ENCODE measurements around the gene CCDC50. TPM values are rescaled to one million over a fixed set of nuclear protein-coding genes. Genes with fewer than 3 reads are reported as not detected.

CCDC50 gene
- total RNA-seq, 1 donor from 2014 or later: 58.7 TPM

GRCh38 chr3:191358929-191359328, 29.7 kb downstream of the CCDC50 start:
- Histone ChIP-seq H3K27ac (no peak overlapping the region), H3K4me1 (peaks cover 16% of the 10 kb centered on the region), H3K4me3 (no peak overlapping the region), H3K27me3 (no peaks in the 10 kb centered on the region), H3K9me3 (no peaks in the 10 kb centered on the region), H3K36me3 (peaks cover 0 to 48% of the 10 kb centered on the region in 2 donors)
- intact Hi-C loops (cut with DNase I): no loop called here
- DNase-seq (ENCODE audit: extremely low spot score in 2 of 2): no peak
- TF ChIP-seq POLR2A (IDR thresholded peaks at IDR 0.05) (no peak), POLR2AphosphoS5 (IDR thresholded peaks at IDR 0.05; ENCODE audit: insufficient read depth in 1 of 2, low read depth in 1 of 2) (no peak), CTCF (IDR thresholded peaks at IDR 0.05) (no peak)

GRCh38 chr3:191360620-191361019, 31.4 kb downstream of the CCDC50 start:
- no peak for DNase-seq (ENCODE audit: extremely low spot score in 2 of 2)
- TF ChIP-seq POLR2AphosphoS5 (IDR thresholded peaks at IDR 0.05; ENCODE audit: insufficient read depth in 1 of 2, low read depth in 1 of 2): no peak
- TF ChIP-seq POLR2A (IDR thresholded peaks at IDR 0.05): no peak
- TF ChIP-seq CTCF (IDR thresholded peaks at IDR 0.05): no peak
- intact Hi-C loops (cut with DNase I): no loop called here
- peaks cover 0 to 55% of the 10 kb centered on the region in 2 donors for H3K36me3 ChIP-seq
- no peaks in the 10 kb centered on the region for H3K27me3 ChIP-seq
- H3K9me3 ChIP-seq: no peaks in the 10 kb centered on the region
- peaks cover 16% of the 10 kb centered on the region for H3K4me1 ChIP-seq
- no peak overlapping the region for H3K27ac ChIP-seq
- H3K4me3 ChIP-seq: no peak overlapping the region

DNA sequence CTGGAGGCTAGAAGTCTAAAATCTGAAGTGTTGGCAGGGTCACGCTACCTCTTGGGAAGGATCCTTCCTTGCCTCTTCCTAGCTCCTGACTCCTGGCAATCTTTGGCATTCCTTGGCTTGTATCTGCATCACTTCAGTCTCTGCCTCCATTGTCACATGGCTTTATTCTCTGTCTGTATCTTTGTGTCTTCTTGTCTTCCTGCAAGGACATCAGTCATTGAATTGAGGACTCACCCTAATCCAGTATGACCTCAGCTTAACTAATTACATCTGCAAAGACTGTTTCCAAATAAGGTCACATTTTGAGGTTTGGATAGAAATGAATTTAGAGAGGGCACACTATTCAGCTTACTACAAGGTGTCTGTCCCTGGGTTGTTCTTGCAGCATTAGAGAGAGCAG, 32.3 kb downstream of the CCDC50 start:
- Histone ChIP-seq H3K9me3 (no peaks in the 10 kb centered on the region), H3K27me3 (no peaks in the 10 kb centered on the region), H3K4me3 (no peak overlapping the region), H3K4me1 (peaks cover 11% of the 10 kb centered on the region), H3K27ac (no peak overlapping the region), H3K36me3 (peaks cover 0 to 55% of the 10 kb centered on the region in 2 donors)
- DNase-seq (ENCODE audit: extremely low spot score in 2 of 2): no peak
- intact Hi-C loops (cut with DNase I): no loop called here
- no peak for TF ChIP-seq CTCF (IDR thresholded peaks at IDR 0.05)
- no peak for TF ChIP-seq POLR2AphosphoS5 (IDR thresholded peaks at IDR 0.05; ENCODE audit: insufficient read depth in 1 of 2, low read depth in 1 of 2)
- TF ChIP-seq POLR2A (IDR thresholded peaks at IDR 0.05): no peak

GRCh38 chr3:191362037-191362436, 32.8 kb downstream of the CCDC50 start:
- no peak for DNase-seq (ENCODE audit: extremely low spot score in 2 of 2)
- Histone ChIP-seq H3K4me1 (peaks cover 5% of the 10 kb centered on the region), H3K4me3 (no peak overlapping the region), H3K36me3 (peaks cover 0 to 55% of the 10 kb centered on the region in 2 donors), H3K27ac (no peak overlapping the region), H3K27me3 (no peaks in the 10 kb centered on the region), H3K9me3 (no peaks in the 10 kb centered on the region)
- intact Hi-C loops (cut with DNase I): no loop called here
- TF ChIP-seq POLR2A (IDR thresholded peaks at IDR 0.05): no peak
- TF ChIP-seq POLR2AphosphoS5 (IDR thresholded peaks at IDR 0.05; ENCODE audit: insufficient read depth in 1 of 2, low read depth in 1 of 2): no peak
- no peak for TF ChIP-seq CTCF (IDR thresholded peaks at IDR 0.05)

DNA sequence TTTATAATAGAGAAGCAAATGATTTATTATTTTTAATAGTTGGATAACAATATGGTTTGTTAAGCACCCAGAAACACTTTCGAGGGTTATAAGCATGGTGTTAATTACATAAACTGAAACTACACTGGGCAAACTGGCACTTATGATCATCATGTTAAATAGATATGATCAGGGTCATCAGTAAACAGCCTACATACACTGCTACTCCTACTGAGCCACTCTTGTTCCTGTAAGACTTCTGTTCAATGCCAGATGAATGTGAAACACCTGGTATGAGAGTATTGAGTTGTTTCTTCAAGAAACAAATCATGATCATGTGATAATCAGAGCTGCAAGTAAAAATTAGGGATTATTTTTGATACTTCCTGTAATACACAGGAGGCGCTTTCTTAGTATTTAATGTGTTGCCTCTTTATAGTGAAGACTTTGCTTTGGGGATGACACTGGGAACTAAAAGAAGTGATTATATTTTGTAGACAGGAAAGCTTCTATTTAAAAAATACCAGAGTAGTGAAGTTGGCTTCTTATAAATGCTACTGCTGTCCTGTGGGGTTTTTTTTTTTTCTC, 33.4 kb downstream of the CCDC50 start:
- Histone ChIP-seq H3K4me3 (no peak overlapping the region), H3K9me3 (no peaks in the 10 kb centered on the region), H3K27me3 (no peaks in the 10 kb centered on the region), H3K4me1 (no peaks in the 10 kb centered on the region), H3K27ac (no peak overlapping the region), H3K36me3 (peaks cover 0 to 55% of the 10 kb centered on the region in 2 donors)
- TF ChIP-seq POLR2A (IDR thresholded peaks at IDR 0.05) (no peak), CTCF (IDR thresholded peaks at IDR 0.05) (no peak), POLR2AphosphoS5 (IDR thresholded peaks at IDR 0.05; ENCODE audit: insufficient read depth in 1 of 2, low read depth in 1 of 2) (no peak)
- intact Hi-C loops (cut with DNase I): no loop called here
- DNase-seq (ENCODE audit: extremely low spot score in 2 of 2): no peak
